ENCODE results near the gene BCL6B.
"Not testable (repeated sequence)": the region's sequence is repeated elsewhere in the genome, so short reads cannot be mapped to it uniquely, and the experiment has no call there.

The BCL6B gene

DNA sequence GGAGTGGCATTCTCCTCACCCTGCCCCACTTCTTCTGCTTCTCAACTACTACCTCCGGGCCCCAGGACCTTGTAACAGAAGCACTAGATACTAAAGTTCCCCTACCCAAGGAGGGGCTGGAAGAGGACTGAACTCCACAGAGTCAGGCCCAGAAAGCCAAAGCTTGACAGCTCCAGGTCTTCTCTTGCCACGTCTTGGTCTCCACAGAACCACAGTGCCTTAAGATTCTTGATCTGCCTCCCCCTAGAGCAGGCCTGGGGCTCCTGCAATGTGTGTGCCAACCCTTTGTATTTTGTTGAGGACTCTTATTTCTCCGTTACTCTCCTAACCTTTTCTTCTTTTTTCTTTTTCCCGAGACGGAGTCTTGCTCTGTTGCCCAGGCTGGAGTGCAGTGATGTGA is 17.0 kb downstream of the BCL6B start:
- no peak for TF ChIP-seq Cebpa-rat (IDR thresholded peaks at IDR 0.05)
- H3K4me2 ChIP-seq = peak overlapping the region; percentile 34 to 99 (median 94); a peak in 21 of 22 replicates
- H3K36me3 ChIP-seq = no peaks in the 10 kb centered on the region
- H4K20me1 ChIP-seq = peaks cover 0 to 22% (median 0%) of the 10 kb centered on the region in 11 experiments; a peak in 2 of 22 replicates
- peak overlapping the region in 5 of 11 experiments; percentile 5 to 64 (median 42); a peak in 7 of 22 replicates for H3K27ac ChIP-seq
- peak overlapping the region in 5 of 11 experiments; percentile 5 to 61 (median 15); a peak in 5 of 22 replicates for H3K9ac ChIP-seq
- peaks cover 43 to 90% (median 84%) of the 10 kb centered on the region in 10 experiments for H3K4me1 ChIP-seq
- no peak overlapping the region for H3K4me3 ChIP-seq
- H3K9me3 ChIP-seq (replicated peaks in 1 of 11) = no peaks in the 10 kb centered on the region
- peaks cover 31 to 39% (median 35%) of the 10 kb centered on the region in 11 experiments for H3K27me3 ChIP-seq

DNA sequence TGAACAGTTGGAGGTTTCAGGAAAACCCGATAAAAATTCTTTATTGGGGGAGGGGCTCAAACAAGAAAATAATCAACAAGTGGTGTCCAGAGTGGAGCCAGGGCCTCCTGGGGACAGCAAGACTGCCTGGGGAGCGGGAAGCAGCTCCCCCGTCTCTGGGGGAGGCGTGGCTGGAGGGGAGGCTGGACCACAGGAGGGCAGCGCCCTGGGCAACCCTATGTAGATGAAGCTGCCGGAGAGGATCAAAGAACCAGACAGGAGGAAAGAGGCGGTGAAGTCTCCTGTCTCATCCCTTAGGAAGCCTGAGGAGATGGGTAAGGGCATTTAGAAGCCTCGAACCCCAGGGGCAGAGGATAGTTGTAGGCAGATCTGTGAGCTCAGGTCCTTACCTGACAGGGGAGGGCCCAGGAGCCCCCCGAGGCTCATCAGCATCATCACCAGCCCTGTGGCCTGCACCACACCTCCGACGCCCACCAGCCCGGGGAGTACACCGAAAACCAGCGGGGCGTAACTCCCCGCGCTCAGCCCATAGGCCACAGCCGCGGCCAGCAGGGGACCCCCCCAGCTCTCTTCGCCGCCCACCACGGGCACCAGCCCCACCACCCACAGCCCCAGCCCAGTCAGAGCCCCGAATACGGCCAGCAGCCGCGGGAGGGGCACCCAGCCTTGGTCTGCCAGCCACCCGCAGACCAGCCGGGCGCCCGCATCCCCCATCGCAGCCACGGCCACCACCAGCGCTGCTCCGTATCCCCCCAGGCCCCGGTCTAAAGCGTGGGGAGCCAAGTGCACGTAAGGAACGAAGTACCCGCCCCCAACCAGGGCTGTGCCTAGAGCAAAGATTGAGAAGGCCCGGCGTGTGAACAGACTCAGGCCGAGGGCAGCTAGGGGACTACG is 19.0 kb downstream of the BCL6B start:
- Histone ChIP-seq H3K4me3 (peak overlapping the region in 3 of 10 experiments; percentile 54 to 67 (median 62); a peak in 4 of 20 replicates), H3K9ac (peak overlapping the region in 5 of 11 experiments; percentile 19 to 80 (median 77); a peak in 6 of 22 replicates)

DNA sequence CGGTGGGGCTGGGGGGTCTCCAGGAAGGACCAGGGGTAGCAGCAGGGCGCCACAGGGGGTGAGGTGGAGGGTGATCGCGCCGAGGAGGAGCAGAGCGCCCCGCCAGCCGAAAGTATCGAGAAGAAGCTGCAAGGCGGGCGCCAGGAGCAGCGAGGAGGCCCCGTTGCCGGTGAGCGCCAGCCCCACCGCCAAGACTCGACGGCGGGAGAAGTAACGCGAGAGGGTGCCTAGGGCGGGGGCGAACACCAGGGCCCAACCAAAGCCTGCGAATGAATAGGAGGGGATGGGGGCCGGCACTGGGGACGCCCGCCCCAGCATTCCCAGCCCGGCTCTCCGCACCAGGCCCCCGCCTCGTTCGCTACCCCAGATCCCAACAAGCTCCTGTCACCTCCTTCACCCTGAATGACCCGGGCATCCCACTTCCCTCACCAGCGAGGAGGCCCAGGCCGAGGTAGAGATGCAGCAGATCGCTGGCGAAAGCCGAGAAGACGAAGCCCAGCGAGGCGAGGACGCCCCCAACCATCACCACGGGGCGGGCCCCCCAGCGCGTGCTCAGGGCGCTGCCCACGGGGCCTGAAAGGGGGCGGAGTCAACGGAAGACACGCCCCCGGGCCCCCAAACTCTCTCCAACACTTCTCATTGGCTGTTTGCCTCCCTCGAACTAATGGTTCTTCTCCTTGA is 19.8 kb downstream of the BCL6B start:
- no peak for TF ChIP-seq Cebpa-rat (IDR thresholded peaks at IDR 0.05)
- Histone ChIP-seq H3K27ac (peak overlapping the region in 4 of 11 experiments; percentile 70 to 80 (median 74); a peak in 6 of 22 replicates), H3K4me3 (peak overlapping the region; percentile 46 to 69 (median 60); a peak in 17 of 20 replicates), H3K4me1 (peaks cover 44 to 85% (median 79%) of the 10 kb centered on the region in 10 experiments), H3K27me3 (peaks cover 38 to 57% (median 48%) of the 10 kb centered on the region in 11 experiments), H3K4me2 (peak overlapping the region; percentile 87 to 100 (median 98)), H4K20me1 (peaks cover 0 to 22% (median 0%) of the 10 kb centered on the region in 11 experiments; a peak in 2 of 22 replicates), H3K9me3 (replicated peaks in 1 of 11) (no peaks in the 10 kb centered on the region), H3K36me3 (no peaks in the 10 kb centered on the region), H3K9ac (peak overlapping the region in 5 of 11 experiments; percentile 19 to 82 (median 79); a peak in 9 of 22 replicates)

More for the DNA sequence above, 19.0 kb downstream of the BCL6B start:
- Histone ChIP-seq H3K27ac (no peak overlapping the region), H3K27me3 (peaks cover 38 to 52% (median 45%) of the 10 kb centered on the region in 11 experiments), H4K20me1 (peaks cover 0 to 22% (median 0%) of the 10 kb centered on the region in 11 experiments; a peak in 2 of 22 replicates), H3K9me3 (replicated peaks in 1 of 11) (no peaks in the 10 kb centered on the region), H3K4me1 (peaks cover 41 to 86% (median 81%) of the 10 kb centered on the region in 10 experiments), H3K36me3 (no peaks in the 10 kb centered on the region), H3K4me2 (peak overlapping the region; percentile 87 to 100 (median 98))
- no peak for TF ChIP-seq Cebpa-rat (IDR thresholded peaks at IDR 0.05)

DNA sequence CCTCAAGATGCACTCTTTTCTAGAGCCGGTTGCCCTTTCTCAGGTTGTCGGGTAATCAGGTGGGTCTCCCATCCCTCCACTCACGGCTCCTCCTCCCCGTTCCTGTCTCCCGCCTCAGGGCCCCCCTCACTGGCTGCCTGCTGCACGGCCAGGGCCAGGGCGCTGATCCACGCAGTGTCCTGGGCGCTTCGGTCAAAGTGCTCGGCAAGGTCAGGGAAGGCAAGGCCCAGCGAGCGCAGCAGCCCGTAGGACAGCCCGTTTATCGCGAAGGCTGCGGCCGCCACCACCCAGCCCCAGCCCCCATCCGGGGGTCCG is 20.3 kb downstream of the BCL6B start:
- H3K36me3 ChIP-seq = no peaks in the 10 kb centered on the region
- H3K4me2 ChIP-seq = peak overlapping the region; percentile 87 to 100 (median 98)
- peak overlapping the region; percentile 61 to 82 (median 73) for H3K9ac ChIP-seq
- H3K27me3 ChIP-seq = peaks cover 38 to 57% (median 48%) of the 10 kb centered on the region in 11 experiments
- TF ChIP-seq Cebpa-rat (IDR thresholded peaks at IDR 0.05) = no peak
- no peaks in the 10 kb centered on the region for H3K9me3 ChIP-seq (replicated peaks in 1 of 11)
- H3K27ac ChIP-seq = peak overlapping the region in 9 of 11 experiments; percentile 46 to 80 (median 61); a peak in 15 of 22 replicates
- H4K20me1 ChIP-seq = peaks cover 0 to 18% (median 0%) of the 10 kb centered on the region in 11 experiments; a peak in 2 of 22 replicates
- H3K4me3 ChIP-seq = peak overlapping the region; percentile 46 to 69 (median 60)
- peaks cover 44 to 80% (median 74%) of the 10 kb centered on the region in 10 experiments for H3K4me1 ChIP-seq

DNA sequence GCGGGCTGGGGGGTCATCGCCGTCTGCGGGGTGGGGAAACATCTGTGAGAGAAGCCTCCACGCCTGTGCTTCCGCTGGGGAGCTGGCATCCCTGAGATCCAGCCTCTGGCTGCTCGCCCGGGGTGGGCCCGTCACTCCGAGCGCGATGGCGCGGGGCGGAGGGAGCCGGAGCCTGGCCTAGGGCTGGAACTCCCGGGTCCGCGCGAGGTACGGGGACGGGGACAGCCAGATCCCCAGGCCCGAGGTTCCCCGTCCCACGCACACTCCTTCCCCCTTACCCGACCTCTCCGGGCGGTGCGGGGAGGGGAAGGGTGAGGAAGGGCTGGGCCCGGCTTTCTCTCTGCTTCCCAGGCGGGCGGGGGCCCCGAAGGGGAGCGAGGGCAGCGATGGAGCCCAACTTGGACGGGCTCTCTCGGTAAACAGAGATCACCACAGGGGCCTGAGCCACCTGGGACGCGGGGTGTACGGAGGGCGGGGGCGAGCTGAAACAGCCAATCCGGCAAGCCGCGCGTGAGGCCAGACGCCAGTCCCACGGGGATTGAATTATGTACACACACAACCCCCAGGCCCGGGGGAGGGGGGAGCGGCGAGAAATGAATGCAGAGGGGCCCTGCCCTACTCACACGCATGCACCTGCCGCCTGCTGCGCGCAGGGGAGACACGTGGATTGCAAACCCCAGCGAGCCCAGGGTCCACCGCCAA is 20.8 kb downstream of the BCL6B start, which contains the start of gene SLC16A11:
TSS of gene SLC16A11 (minus strand) at position 596 of the 702 bp plus-strand sequence. CDS start at position 17, 579 bp downstream.
- peak within 1 kb of the TSS; percentile 87 to 100 (median 98) for H3K4me2 ChIP-seq
- peaks cover 38 to 57% (median 48%) of the 10 kb centered on the region in 11 experiments for H3K27me3 ChIP-seq
- peaks cover 0 to 15% (median 0%) of the 10 kb centered on the region in 11 experiments; a peak in 1 of 22 replicates for H4K20me1 ChIP-seq
- no peaks in the 10 kb centered on the region for H3K36me3 ChIP-seq
- peak within 1 kb of the TSS; percentile 46 to 69 (median 60) for H3K4me3 ChIP-seq
- no peak for TF ChIP-seq Cebpa-rat (IDR thresholded peaks at IDR 0.05)
- H3K9me3 ChIP-seq (replicated peaks in 1 of 11) = no peaks in the 10 kb centered on the region
- peak within 1 kb of the TSS; percentile 61 to 82 (median 73) for H3K9ac ChIP-seq
- H3K27ac ChIP-seq = peak within 1 kb of the TSS in 10 of 11 experiments; percentile 13 to 80 (median 60); a peak in 18 of 22 replicates
- H3K4me1 ChIP-seq = peaks cover 44 to 74% (median 69%) of the 10 kb centered on the region in 10 experiments

DNA sequence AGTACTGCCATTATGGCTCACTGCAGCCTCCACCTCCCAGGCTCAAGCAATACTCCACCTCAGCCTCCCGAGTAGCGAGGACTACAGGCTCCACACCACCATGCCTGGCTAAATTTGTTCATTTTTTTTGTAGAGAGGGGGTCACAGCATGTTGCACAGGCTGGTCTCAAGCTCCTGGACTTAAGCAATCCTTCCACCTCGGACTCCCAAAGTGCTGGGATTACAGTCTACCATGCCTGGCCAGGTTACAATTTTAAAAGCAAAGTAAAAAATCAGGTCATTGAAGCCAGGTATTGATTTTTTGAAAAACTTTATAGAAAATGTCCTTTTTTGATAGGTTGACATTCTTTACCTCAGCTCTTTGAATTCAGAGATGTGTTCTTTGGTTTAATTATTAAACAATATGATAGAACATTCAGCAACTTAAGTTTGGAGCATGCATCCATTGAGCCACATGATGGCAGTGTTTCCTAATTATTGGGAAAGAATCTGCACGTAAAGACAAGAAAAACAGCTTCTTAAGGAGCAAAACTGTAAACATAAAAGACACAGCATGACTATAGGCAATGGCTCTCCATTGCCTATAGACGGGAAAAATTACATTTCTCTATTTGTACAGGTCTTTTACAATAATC is 22.8 kb downstream of the BCL6B start:
- Histone ChIP-seq H3K36me3 (no peaks in the 10 kb centered on the region), H3K9ac (peak overlapping the region in 1 of 11 experiments; percentile 37; a peak in 1 of 22 replicates), H3K27ac (no peak overlapping the region), H3K4me3 (peak overlapping the region in 1 of 10 experiments; percentile 13; a peak in 1 of 20 replicates), H3K9me3 (replicated peaks in 1 of 11) (no peaks in the 10 kb centered on the region), H3K4me1 (peaks cover 38 to 67% (median 54%) of the 10 kb centered on the region in 10 experiments), H3K4me2 (peak overlapping the region; percentile 66 to 91 (median 79)), H3K27me3 (peaks cover 38 to 57% (median 48%) of the 10 kb centered on the region in 11 experiments), H4K20me1 (peaks cover 0 to 15% (median 0%) of the 10 kb centered on the region in 11 experiments; a peak in 1 of 22 replicates)
- no peak for TF ChIP-seq Cebpa-rat (IDR thresholded peaks at IDR 0.05)

DNA sequence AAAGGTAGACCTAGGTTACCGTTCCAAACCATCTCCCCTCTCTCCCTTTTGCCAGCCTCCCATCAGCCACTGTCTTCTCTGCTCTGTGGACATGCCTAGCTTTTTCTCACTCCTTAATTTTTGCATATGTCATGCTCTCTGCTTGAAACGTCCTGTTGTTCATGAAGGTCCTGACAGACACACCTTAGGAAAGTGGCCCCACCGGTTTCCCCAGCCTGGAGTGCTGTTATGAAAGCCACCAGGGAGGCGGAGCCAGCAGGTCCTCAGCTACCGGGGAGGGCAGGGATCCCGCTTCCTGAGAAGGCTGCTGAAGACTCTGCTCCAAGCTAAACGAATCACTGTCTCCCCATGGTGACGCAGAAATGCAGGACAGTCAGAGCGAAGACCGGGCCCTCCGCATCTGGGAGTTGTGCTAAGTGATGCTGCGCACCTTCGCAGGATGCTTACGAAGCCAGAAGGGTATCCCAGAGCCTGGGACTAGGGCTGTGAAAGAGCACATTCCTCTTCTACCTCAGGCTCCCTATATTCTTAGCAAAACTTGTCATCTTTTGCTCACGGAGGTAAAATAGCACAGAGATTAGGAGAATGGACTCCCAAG is 23.4 kb downstream of the BCL6B start:
- no peak for TF ChIP-seq Cebpa-rat (IDR thresholded peaks at IDR 0.05)
- Histone ChIP-seq H3K4me2 (peak overlapping the region; percentile 66 to 91 (median 79)), H4K20me1 (peaks cover 0 to 15% (median 0%) of the 10 kb centered on the region in 11 experiments; a peak in 1 of 22 replicates), H3K4me3 (peak overlapping the region in 5 of 10 experiments; percentile 9 to 39 (median 25); a peak in 4 of 20 replicates), H3K27ac (no peak overlapping the region), H3K36me3 (no peaks in the 10 kb centered on the region), H3K27me3 (peaks cover 36 to 55% (median 44%) of the 10 kb centered on the region in 11 experiments), H3K9me3 (replicated peaks in 1 of 11) (no peaks in the 10 kb centered on the region), H3K9ac (peak overlapping the region in 3 of 11 experiments; percentile 16 to 37 (median 31); a peak in 5 of 22 replicates), H3K4me1 (peaks cover 38 to 61% (median 52%) of the 10 kb centered on the region in 10 experiments)

DNA sequence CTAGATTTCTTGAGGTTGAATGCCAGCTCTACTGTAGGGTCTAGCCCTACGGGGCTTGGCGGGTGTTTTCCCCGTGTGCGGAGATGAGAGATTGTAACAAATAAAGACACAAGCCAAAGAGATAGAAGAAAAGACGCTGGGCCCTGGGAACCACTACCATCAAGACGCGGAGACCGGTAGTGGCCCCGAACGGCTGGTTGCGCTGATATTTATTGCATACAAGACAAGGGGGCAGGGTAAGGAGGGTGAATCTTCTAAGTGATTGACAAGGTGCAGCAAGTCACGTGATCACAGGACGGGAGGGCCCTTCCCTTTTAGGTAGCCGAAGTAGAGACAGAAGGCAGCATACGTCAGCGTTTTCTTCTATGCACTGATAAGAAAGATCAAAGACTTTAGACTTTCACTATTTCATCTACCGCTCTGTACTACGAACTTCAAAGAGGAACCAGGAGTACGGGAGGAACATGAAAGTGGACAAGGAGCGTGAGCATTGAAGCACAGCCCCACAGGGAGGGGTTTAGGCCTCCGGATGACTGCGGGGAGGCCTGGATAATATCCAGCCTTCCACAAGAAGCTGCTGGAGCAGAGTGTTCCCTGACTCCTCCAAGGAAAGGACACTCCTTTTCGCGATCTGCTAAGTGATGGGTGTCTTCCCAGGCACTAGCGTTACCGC is 24.0 kb downstream of the BCL6B start:
- H3K27ac ChIP-seq; H3K9me3 ChIP-seq (replicated peaks in 1 of 11); H3K36me3 ChIP-seq: not testable (repeated sequence)
- H3K4me3 ChIP-seq = peak overlapping the region in 4 of 10 experiments; percentile 9 to 39 (median 26); a peak in 3 of 20 replicates
- H3K27me3 ChIP-seq = peaks cover 30 to 49% (median 38%) of the 10 kb centered on the region in 11 experiments
- peaks cover 0 to 11% (median 0%) of the 10 kb centered on the region in 11 experiments; a peak in 1 of 22 replicates for H4K20me1 ChIP-seq
- peaks cover 38 to 54% (median 47%) of the 10 kb centered on the region in 10 experiments for H3K4me1 ChIP-seq
- H3K4me2 ChIP-seq = peak overlapping the region; percentile 66 to 91 (median 79)
- peak overlapping the region in 2 of 11 experiments; percentile 31 to 37; a peak in 4 of 22 replicates for H3K9ac ChIP-seq

All from BLaER1 treated with 17β-estradiol and CSF1 and Interleukin-3, amounts not matched to agents 10 nM and 100 nM (cell line).